H1 (cell line): Measurements from ENCODE around the gene OR4D11. TPM values are rescaled to one million over a fixed set of nuclear protein-coding genes. Genes with fewer than 3 reads are reported as not detected.

ENCODE experiments used
- CTCF ChIA-PET: fragments of 300-600 bp; sonication (Branson Sonifier 250); formaldehyde crosslinking; loops from one replicate; lab custom pipeline; 2021; ENCODE audit not compliant: partially characterized antibody; lab: Charles Lee
- POLR2A ChIA-PET: fragments of 300-600 bp; sonication (Branson Sonifier 250); formaldehyde crosslinking; loops from one replicate; lab custom pipeline; 2021; ENCODE audit warnings: inconsistent platforms; ENCODE audit not compliant: partially characterized antibody; lab: Charles Lee
- DNase-seq, 2 experiments: peaks; one replicate each; pipeline versions ENCODE4 v3.0.0 to v3.0.0-alpha.2; 2010 to 2022; ENCODE audit warnings: low spot score in 2 of 2, low read depth in 1 of 2, mixed read lengths in 1 of 2
- FAIRE-seq: peaks from 2 replicates; lab custom pipeline; 2011; peaks lifted over from hg19 to GRCh38; lab: Jason Lieb, UNC
- H2AFZ ChIP-seq: 2 replicates; pipeline ENCODE4 v1.8.1; 2012; ENCODE audit warnings: low read length, inconsistent platforms
- H2AK5ac ChIP-seq: 2 replicates; pipeline ENCODE4 v1.6.1; 2013; ENCODE audit warnings: low read depth, low read length
- H2BK120ac ChIP-seq: replicated peaks from 2 replicates; pipeline ENCODE3; 2013; ENCODE audit warnings: low read depth, low read length, inconsistent platforms
- H2BK12ac ChIP-seq: 2 replicates; pipeline ENCODE4 v1.6.1; 2013; ENCODE audit warnings: low read depth, low read length
- H2BK15ac ChIP-seq: 2 replicates; pipeline ENCODE4 v1.6.1; 2013; ENCODE audit warnings: low read length
- H2BK20ac ChIP-seq: 2 replicates; pipeline ENCODE4 v1.6.1; 2013; ENCODE audit warnings: low read length
- H2BK5ac ChIP-seq: 2 replicates; pipeline ENCODE4 v1.6.1; 2013; ENCODE audit warnings: low read depth, low read length
- H3K14ac ChIP-seq: 2 replicates; pipeline ENCODE4 v1.6.1; 2013; ENCODE audit warnings: inconsistent platforms; ENCODE audit not compliant: insufficient read length
- H3K18ac ChIP-seq: 2 replicates; pipeline ENCODE4 v1.6.1; 2013; ENCODE audit warnings: low read length; ENCODE audit errors: extremely low read depth
- H3K23ac ChIP-seq: 2 replicates; pipeline ENCODE4 v1.6.1; 2013; ENCODE audit warnings: inconsistent platforms; ENCODE audit not compliant: insufficient read length
- H3K23me2 ChIP-seq: 2 replicates; pipeline ENCODE4 v1.6.1; 2013; ENCODE audit warnings: low read depth, low read length
- H3K27ac ChIP-seq: 2 replicates; pipeline ENCODE4 v1.6.1; 2011; ENCODE audit warnings: low read depth, low read length, inconsistent platforms
- H3K27me3 ChIP-seq, 4 experiments: replicated peaks in 1 of 4; 1 replicate in 1 of 4; 2 replicates in 3 of 4; pipeline versions ENCODE4 v1.6.1 to v1.8.1; 2011 to 2013; ENCODE audit warnings: low read length in 3 of 4, mild to moderate bottlenecking in 3 of 4, inconsistent platforms in 2 of 4, mixed read lengths in 2 of 4, moderate library complexity in 1 of 4; ENCODE audit not compliant: control insufficient read depth in 3 of 4, insufficient read depth in 3 of 4; ENCODE audit errors: extremely low read depth in 1 of 4
- H3K36me3 ChIP-seq, 4 experiments: 2 replicates each; pipeline versions ENCODE4 v1.6.1 to v1.8.1; 2011 to 2013; ENCODE audit warnings: mild to moderate bottlenecking in 4 of 4, low read length in 3 of 4, moderate library complexity in 2 of 4, control low read depth in 1 of 4, inconsistent platforms in 1 of 4; ENCODE audit not compliant: insufficient read depth in 4 of 4, control insufficient read depth in 2 of 4
- H3K4ac ChIP-seq: replicated peaks from 2 replicates; pipeline ENCODE3; 2013; ENCODE audit warnings: low read length, low read depth, mixed read lengths, inconsistent platforms; ENCODE audit not compliant: insufficient read length
- H3K4me1 ChIP-seq, 4 experiments: replicated peaks in 1 of 4; 1 replicate in 1 of 4; 2 replicates in 3 of 4; pipeline versions ENCODE4 v1.6.1 to v1.8.1; 2011 to 2013; ENCODE audit warnings: low read length in 3 of 4, inconsistent platforms in 2 of 4, mixed read lengths in 1 of 4; ENCODE audit not compliant: insufficient read depth in 4 of 4, control insufficient read depth in 3 of 4
- H3K4me2 ChIP-seq, 2 experiments: 2 replicates each; pipeline versions ENCODE4 v1.6.1 to v1.8.1; 2011 to 2013; ENCODE audit warnings: low read depth in 2 of 2, low read length in 2 of 2, control low read depth in 1 of 2, inconsistent platforms in 1 of 2, mild to moderate bottlenecking in 1 of 2; ENCODE audit not compliant: insufficient read depth in 1 of 2
- H3K4me3 ChIP-seq, 4 experiments: fragments of 200-600, 300-600 bp in 1 of 4; sonication (generic), shearing (Covaris generic), sonication (Bioruptor Twin) in 1 of 4; 2 replicates each; pipeline versions ENCODE4 v1.5.1 to v1.8.1; 2011 to 2016; ENCODE audit warnings: low read length in 4 of 4, low read depth in 3 of 4, control low read depth in 2 of 4, inconsistent platforms in 2 of 4, mild to moderate bottlenecking in 2 of 4, mixed read lengths in 1 of 4, moderate library complexity in 1 of 4; ENCODE audit not compliant: insufficient read depth in 2 of 4; ENCODE audit errors: extremely low read depth in 1 of 4
- H3K56ac ChIP-seq: replicated peaks from 2 replicates; pipeline ENCODE3; 2013; ENCODE audit warnings: low read depth, mild to moderate bottlenecking, mixed read lengths, low read length, inconsistent platforms; ENCODE audit not compliant: insufficient read length
- H3K79me1 ChIP-seq: 2 replicates; pipeline ENCODE4 v1.6.1; 2013; ENCODE audit warnings: low read depth, low read length, control low read depth
- H3K79me2 ChIP-seq, 2 experiments: 2 replicates each; pipeline versions ENCODE4 v1.6.1 to v1.8.1; 2012 to 2013; ENCODE audit warnings: low read length in 2 of 2, mild to moderate bottlenecking in 2 of 2, inconsistent platforms in 1 of 2; ENCODE audit not compliant: insufficient read depth in 2 of 2, control insufficient read depth in 1 of 2
- H3K9ac ChIP-seq, 4 experiments: replicated peaks in 1 of 4; 1 replicate in 1 of 4; 2 replicates in 3 of 4; pipeline versions ENCODE4 v1.6.1 to v1.8.1; 2011 to 2013; ENCODE audit warnings: low read depth in 3 of 4, low read length in 3 of 4, control low read depth in 2 of 4, mild to moderate bottlenecking in 2 of 4, moderate library complexity in 2 of 4, inconsistent platforms in 1 of 4; ENCODE audit errors: extremely low read depth in 1 of 4
- H3K9me3 ChIP-seq, 2 experiments: 2 replicates each; pipeline versions ENCODE4 v1.6.1 to v1.8.1; 2012 to 2013; ENCODE audit warnings: mild to moderate bottlenecking in 2 of 2, moderate library complexity in 2 of 2, control low read depth in 1 of 2, inconsistent platforms in 1 of 2, low read depth in 1 of 2, low read length in 1 of 2, mixed read lengths in 1 of 2; ENCODE audit not compliant: insufficient read depth in 2 of 2
- H4K20me1 ChIP-seq, 2 experiments: replicated peaks in 1 of 2; 2 replicates each; pipeline versions ENCODE3 to v1.8.1; 2011 to 2013; ENCODE audit warnings: inconsistent platforms in 2 of 2, low read length in 2 of 2, mild to moderate bottlenecking in 1 of 2; ENCODE audit not compliant: insufficient read depth in 2 of 2, control insufficient read depth in 1 of 2
- H4K5ac ChIP-seq: 2 replicates; pipeline ENCODE4 v1.6.1; 2013; ENCODE audit warnings: low read length, low read depth, mixed read lengths, inconsistent platforms; ENCODE audit not compliant: insufficient read length
- H4K8ac ChIP-seq: 2 replicates; pipeline ENCODE4 v1.8.0; 2013; ENCODE audit warnings: mild to moderate bottlenecking, moderate library complexity, low read length, inconsistent platforms; ENCODE audit not compliant: insufficient read depth; ENCODE audit errors: extremely low read depth
- H4K91ac ChIP-seq: replicated peaks from 2 replicates; pipeline ENCODE3; 2013; ENCODE audit warnings: low read length, mixed read lengths, inconsistent platforms; ENCODE audit not compliant: insufficient read length
- TCF12 ChIP-seq: IDR thresholded peaks from 2 replicates; pipeline ENCODE4 v1.6.1; 2011; ENCODE audit warnings: low read depth, mild to moderate bottlenecking, low read length
- WGBS, 2 experiments: shearing (Covaris generic) in 1 of 2; methylation state at CpG; one replicate each; pipeline versions ENCODE4 v1.1.6 to v1.1.7; 2013 to 2015; ENCODE audit warnings: low lambda C conversion rate in 2 of 2, mixed read lengths in 2 of 2, inconsistent platforms in 1 of 2, low coverage in 1 of 2, missing lambda C conversion rate in 1 of 2; ENCODE audit not compliant: insufficient replicate concordance in 2 of 2, insufficient coverage in 1 of 2, insufficient read length in 1 of 2; ENCODE audit errors: extremely low coverage in 1 of 2, missing lambda C conversion rate in 1 of 2; 5-methylcytosine and 5-hydroxymethylcytosine counted together
- polyA plus RNA-seq, 7 experiments: library from polyadenylated mRNA; depleted of rRNA in 3 of 7; stranded (reverse) in 5 of 7; unstranded in 2 of 7; fragments of >200 nt in 5 of 7; fragments of 200-250 nt in 2 of 7; gene quantifications; 1 replicate in 5 of 7; 2 replicates in 1 of 7; 4 replicates in 1 of 7; pipeline versions ENCODE4 v1.2.1 to v1.2.3, GENCODE V29; 2011 to 2013; ENCODE audit warnings: missing spikeins in 2 of 7, mixed read lengths in 2 of 7
- total RNA-seq: library from RNA; stranded (reverse); fragmentation: NEBNext Ultra II Directional; extraction: Animal tissue kit (Norgen Biotek cat#: 25700); gene quantifications from 2 replicates; pipeline ENCODE4 v1.2.1, GENCODE V29; 2021
- TF ChIP-seq, protein P1 (sequence below), 3 experiments: IDR thresholded peaks; 1 replicate in 2 of 3; 2 replicates in 1 of 3; pipeline versions ENCODE4 v1.5.1 to v1.6.1; 2011; ENCODE audit warnings: low read length in 3 of 3, mild to moderate bottlenecking in 3 of 3, inconsistent platforms in 2 of 3, low read depth in 1 of 3, moderate library complexity in 1 of 3; ENCODE audit not compliant: insufficient read depth in 1 of 3; ENCODE audit errors: control extremely low read depth in 1 of 3

Gene OR4D11
- total and polyA plus RNA-seq, 2 of the 8 experiments (the other 6 are each of a cell fraction or from before 2014, with no cell fraction given) = not detected

- no peaks in the 10 kb centered on the region for H3K79me2 ChIP-seq
- H2AK5ac ChIP-seq = no peak overlapping the region
- no peak overlapping the region for H3K56ac ChIP-seq
- no peaks in the 10 kb centered on the region for H4K20me1 ChIP-seq
- H2BK15ac ChIP-seq = no peak overlapping the region
- H2AFZ ChIP-seq = no peak overlapping the region
- H3K27ac ChIP-seq = no peak overlapping the region
- H4K8ac ChIP-seq = no peak overlapping the region
- H2BK12ac ChIP-seq = no peak overlapping the region
- no peak overlapping the region for H2BK20ac ChIP-seq
- H4K5ac ChIP-seq = no peak overlapping the region
- POLR2A ChIA-PET = no interaction called here
- FAIRE-seq (no peak), DNase-seq (no peak)
- H3K14ac ChIP-seq = no peak overlapping the region
- no peak overlapping the region for H3K18ac ChIP-seq
- no peaks in the 10 kb centered on the region for H3K23me2 ChIP-seq
- H3K23ac ChIP-seq = no peak overlapping the region
- H2BK120ac ChIP-seq = no peak overlapping the region
- no peak overlapping the region for H2BK5ac ChIP-seq
- WGBS, 2 experiments = 50% methylated on average over 1 of the region's 1 CpG; no CpG with 5 or more reads in 1 of the 2 experiments
- CTCF ChIA-PET = interaction anchor here (1.3 kb wide), 2 partner anchors 14 kb away, joined by 3 to 4 read pairs; no protein-coding TSS in a partner anchor
- no peak overlapping the region for H3K4me3 ChIP-seq
- no peak overlapping the region for H3K4ac ChIP-seq
- H3K9me3 ChIP-seq = no peaks in the 10 kb centered on the region
- H3K36me3 ChIP-seq = no peaks in the 10 kb centered on the region
- no peaks in the 10 kb centered on the region for H3K79me1 ChIP-seq
- peaks cover 2 to 9% (median 6%) of the 10 kb centered on the region in 4 experiments; a peak in 4 of 7 replicates for H3K4me1 ChIP-seq
- H3K27me3 ChIP-seq = no peaks in the 10 kb centered on the region
- H3K4me2 ChIP-seq = no peak overlapping the region
- no peak overlapping the region for H3K9ac ChIP-seq
- H4K91ac ChIP-seq = no peak overlapping the region
- no peak for TF ChIP-seq TCF12
- TF ChIP-seq, protein P1, sequence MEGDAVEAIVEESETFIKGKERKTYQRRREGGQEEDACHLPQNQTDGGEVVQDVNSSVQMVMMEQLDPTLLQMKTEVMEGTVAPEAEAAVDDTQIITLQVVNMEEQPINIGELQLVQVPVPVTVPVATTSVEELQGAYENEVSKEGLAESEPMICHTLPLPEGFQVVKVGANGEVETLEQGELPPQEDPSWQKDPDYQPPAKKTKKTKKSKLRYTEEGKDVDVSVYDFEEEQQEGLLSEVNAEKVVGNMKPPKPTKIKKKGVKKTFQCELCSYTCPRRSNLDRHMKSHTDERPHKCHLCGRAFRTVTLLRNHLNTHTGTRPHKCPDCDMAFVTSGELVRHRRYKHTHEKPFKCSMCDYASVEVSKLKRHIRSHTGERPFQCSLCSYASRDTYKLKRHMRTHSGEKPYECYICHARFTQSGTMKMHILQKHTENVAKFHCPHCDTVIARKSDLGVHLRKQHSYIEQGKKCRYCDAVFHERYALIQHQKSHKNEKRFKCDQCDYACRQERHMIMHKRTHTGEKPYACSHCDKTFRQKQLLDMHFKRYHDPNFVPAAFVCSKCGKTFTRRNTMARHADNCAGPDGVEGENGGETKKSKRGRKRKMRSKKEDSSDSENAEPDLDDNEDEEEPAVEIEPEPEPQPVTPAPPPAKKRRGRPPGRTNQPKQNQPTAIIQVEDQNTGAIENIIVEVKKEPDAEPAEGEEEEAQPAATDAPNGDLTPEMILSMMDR (IDR thresholded peaks at IDR 0.05; ENCODE audit: control extremely low read depth in 1 of 3, insufficient read depth in 1 of 3, low read depth in 1 of 3, low read length in 3 of 3) = peak in 1 of 3 experiments; percentile 34; a peak in 1 of 4 replicates
These were observed 20.2 kb downstream of the OR4D11 start for GRCh38 chr11:59523541-59523940.
